Choroid plexus epithelial cell (primary cell): ENCODE measurements around the gene SKAP2.
"Not testable (repeated sequence)": the region's sequence is repeated elsewhere in the genome, so short reads cannot be mapped to it uniquely, and the experiment has no call there.

Experiments used
- DNase-seq: peaks from one replicate; pipeline ENCODE4 v3.0.0-alpha.2; 2010; ENCODE audit warnings: low read depth
- H3K4me3 ChIP-seq: 2 replicates; pipeline ENCODE4 v1.5.1; 2011; ENCODE audit warnings: low read depth, mild to moderate bottlenecking, control low read depth, low read length, moderate library complexity
- TF ChIP-seq, protein P1 (sequence below): conservative IDR thresholded peaks from 2 replicates; pipeline ENCODE4 v1.5.1; 2011; ENCODE audit warnings: low read depth, mild to moderate bottlenecking, control low read depth, inconsistent platforms, low read length, moderate library complexity

SKAP2 gene

DNA sequence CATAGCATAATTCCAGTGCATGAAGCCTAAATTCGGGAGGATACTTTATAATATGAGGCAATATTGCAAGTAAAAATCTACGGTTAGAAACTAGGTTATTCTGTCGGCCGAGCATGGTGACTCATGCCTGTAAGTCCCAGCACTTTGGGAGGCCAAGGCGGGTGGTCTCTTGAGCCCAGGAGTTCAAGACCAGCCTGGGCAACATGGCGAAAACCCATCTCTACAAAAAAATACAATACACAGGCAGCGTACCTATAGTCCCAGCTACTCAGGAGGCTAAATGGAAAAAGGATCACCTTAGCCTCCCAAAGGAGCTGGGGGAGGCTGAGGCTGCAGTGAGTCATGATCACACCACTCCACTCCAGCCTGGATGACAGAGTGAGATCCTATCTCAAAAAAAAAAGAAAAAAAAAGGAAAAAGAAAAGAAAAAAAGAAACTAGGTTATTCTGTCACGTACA is 14.2 kb downstream of the SKAP2 start:
- no peak overlapping the region for H3K4me3 ChIP-seq
- DNase-seq = peak; percentile 0
- TF ChIP-seq, protein P1, sequence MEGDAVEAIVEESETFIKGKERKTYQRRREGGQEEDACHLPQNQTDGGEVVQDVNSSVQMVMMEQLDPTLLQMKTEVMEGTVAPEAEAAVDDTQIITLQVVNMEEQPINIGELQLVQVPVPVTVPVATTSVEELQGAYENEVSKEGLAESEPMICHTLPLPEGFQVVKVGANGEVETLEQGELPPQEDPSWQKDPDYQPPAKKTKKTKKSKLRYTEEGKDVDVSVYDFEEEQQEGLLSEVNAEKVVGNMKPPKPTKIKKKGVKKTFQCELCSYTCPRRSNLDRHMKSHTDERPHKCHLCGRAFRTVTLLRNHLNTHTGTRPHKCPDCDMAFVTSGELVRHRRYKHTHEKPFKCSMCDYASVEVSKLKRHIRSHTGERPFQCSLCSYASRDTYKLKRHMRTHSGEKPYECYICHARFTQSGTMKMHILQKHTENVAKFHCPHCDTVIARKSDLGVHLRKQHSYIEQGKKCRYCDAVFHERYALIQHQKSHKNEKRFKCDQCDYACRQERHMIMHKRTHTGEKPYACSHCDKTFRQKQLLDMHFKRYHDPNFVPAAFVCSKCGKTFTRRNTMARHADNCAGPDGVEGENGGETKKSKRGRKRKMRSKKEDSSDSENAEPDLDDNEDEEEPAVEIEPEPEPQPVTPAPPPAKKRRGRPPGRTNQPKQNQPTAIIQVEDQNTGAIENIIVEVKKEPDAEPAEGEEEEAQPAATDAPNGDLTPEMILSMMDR = no peak

DNA sequence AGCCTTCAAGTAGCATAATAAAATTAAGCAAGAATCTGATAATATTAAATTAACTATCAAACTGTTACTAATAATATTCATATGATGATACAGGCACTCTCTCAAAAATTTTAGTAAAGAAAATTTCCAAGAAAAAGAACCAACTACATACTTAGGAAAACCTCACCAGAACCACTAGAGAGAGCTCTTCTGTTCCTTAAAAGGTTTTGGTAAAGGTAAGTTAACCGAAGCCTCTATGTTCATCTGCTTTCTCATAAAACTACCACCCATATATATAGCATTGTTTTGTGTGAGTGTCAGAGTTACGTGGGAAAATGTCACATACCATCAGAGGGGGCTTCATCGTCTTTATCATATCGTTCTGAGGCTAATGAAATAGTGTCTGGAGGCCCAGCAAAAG is 20.7 kb downstream of the SKAP2 start:
- TF ChIP-seq, protein P1 = peak; percentile 38

DNA sequence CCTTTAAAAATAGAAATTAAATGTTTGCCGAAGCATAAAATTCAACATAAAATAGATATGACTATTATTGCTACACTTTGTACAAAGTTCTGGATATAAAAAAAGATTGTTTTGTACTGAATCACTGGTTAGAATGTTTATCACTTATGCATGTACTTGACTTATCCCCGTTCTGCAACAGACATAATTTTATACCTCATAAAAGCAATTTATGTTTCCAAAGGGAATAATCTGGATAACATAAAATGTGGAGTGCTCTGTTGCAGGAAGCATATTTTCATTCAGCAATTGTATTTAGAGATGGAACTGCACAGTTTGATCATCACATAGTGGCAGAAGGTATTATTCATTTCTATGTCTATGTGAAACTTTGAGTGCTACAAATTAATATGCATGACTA is 21.5 kb downstream of the SKAP2 start:
- H3K4me3 ChIP-seq = no peak overlapping the region
- no peak for DNase-seq
- TF ChIP-seq, protein P1 = no peak

More for the DNA sequence above, 20.7 kb downstream of the SKAP2 start:
- DNase-seq = peak; percentile 26
- H3K4me3 ChIP-seq = no peak overlapping the region

DNA sequence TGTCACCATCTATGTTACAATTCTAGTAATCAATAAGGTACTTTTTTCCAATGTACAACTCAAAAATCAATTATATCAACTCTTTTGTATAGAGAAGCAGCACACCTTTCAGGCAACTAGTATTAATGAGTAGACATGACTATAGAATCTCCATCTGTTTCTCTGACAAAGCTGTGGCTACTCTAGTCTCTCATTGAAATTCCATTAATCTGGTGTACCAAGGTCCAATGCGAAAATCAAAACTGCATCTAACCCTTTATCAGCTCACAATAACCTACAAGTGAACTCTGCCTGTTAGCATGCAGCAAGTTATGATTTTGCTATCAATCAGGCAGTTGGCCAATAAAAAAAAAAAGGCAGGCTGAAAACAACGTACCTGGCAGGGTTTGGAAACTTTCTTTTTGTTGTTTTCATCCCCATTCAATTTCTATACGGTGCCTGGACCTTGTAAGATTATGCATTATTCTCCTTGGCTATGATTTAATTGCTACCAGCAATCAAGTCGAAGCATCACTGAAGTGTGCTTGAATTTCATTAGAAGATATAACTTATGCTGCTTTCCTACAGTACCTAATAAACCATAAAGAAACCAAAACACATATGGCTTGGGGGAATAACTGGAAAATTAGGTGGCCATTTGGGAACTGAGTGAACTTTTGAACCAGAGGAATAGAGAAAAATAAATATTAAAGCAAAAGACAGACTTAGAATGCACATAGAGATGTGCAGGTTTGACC is 23.2 kb downstream of the SKAP2 start:
- no peak for DNase-seq
- H3K4me3 ChIP-seq = no peak overlapping the region
- TF ChIP-seq, protein P1 = no peak

DNA sequence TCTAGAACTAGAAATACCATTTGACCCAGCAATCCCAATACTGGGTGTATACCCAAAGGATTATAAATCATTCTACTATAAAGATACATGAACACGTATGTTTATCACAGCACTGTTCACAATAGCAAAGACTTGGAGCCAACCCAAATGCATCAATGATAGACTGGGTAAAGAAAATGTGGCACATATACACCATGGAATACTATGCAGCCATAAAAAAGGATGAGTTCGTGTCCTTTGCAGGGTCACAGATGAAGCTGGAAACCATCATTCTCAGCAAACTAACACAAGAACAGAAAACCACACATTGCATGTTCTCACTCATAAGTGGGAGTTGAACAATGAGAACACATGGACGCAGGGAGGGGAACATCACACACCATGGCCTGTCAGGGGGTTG is 27.6 kb downstream of the SKAP2 start:
- not testable (repeated sequence) for DNase-seq, H3K4me3 ChIP-seq

DNA sequence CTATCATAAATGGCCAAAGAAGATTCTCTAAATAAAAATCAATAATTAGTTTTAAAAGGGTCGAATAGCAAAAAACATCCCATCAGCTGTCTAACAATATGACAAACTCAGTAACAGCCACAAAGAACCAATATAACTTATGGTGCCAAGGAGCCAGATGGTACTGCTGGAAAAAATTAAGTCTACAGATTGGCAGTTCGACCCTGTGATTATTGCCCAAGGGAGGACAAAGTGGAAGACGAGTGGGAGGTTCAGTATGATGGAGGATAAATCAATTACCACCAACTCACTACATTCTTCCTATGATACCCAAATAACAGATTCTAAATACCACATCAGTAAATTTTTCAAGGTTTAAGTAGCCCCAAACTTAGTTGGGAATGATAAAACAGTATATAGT is 49.0 kb downstream of the SKAP2 start:
- TF ChIP-seq, protein P1 = no peak
- H3K4me3 ChIP-seq = no peak overlapping the region
- DNase-seq = no peak

DNA sequence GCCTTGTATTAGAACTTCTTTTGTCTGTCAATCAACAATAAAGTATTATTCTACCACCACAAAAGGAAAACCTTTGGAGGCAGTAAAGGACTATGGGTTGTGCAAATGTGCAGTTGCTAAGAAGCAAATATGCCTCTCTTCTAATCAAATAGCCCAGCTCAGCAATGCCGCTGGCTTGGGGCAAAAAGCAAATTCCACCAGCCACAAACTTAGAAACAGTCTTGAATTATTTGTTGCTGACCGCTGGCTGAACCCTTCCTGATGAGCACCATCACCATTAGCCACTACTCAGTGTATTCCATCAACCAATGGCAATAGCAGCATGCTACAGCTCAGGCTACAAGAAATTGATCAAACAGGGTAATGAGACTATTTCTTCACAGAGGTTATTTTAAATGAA is 51.0 kb downstream of the SKAP2 start:
- TF ChIP-seq, protein P1 = no peak
- DNase-seq = peak; percentile 5
- no peak overlapping the region for H3K4me3 ChIP-seq
